ENCODE results near the gene GOLIM4. TPM values are rescaled to one million over a fixed set of nuclear protein-coding genes. Genes with fewer than 3 reads are reported as not detected.

The GOLIM4 gene
- total RNA-seq, 1 experiment from 2014 or later, result 24.6 TPM

DNA sequence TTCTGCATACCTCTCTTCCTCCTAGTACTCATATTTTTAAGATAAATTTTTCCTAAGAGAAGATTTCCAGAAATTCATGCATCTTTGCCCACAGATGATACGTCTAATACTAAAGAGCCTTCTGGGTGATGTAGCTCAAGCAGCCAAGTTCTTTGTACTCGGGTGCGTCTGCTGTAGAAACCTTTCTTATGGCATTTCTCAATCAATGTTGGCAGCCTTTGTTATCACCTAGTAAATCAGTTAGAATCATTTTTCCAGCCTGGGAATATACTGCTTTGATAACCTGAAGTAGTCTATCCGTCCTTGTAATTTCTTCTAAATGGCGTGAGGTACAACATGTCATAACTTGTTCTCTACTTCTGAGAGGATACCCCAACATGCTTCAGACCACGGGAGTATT is 104.5 kb downstream of the GOLIM4 start:
- Histone ChIP-seq H2BK15ac (ENCODE audit: low read depth, low read length) (no peak overlapping the region), H4K91ac (ENCODE audit: insufficient read length, low read depth, low read length) (no peak overlapping the region), H4K20me1 (ENCODE audit: control insufficient read depth, insufficient read depth, insufficient read length) (no peaks in the 10 kb centered on the region), H2BK5ac (ENCODE audit: insufficient read length, low read length) (no peak overlapping the region), H2AFZ (ENCODE audit: low read length) (no peak overlapping the region), H3K56ac (ENCODE audit: insufficient read length, low read depth, low read length) (no peak overlapping the region), H3K9me3 (ENCODE audit: control insufficient read depth, low read depth, low read length) (no peaks in the 10 kb centered on the region), H3K79me2 (ENCODE audit: insufficient read depth, low read length) (no peaks in the 10 kb centered on the region), H3K79me1 (ENCODE audit: insufficient read depth, low read depth, low read length, poor library complexity, severe bottlenecking) (no peaks in the 10 kb centered on the region), H3K23me2 (ENCODE audit: insufficient read length, low read depth, low read length, poor library complexity, severe bottlenecking) (no peaks in the 10 kb centered on the region), H4K8ac (replicated peaks; ENCODE audit: insufficient read length, low read depth, low read length) (no peak overlapping the region), H2BK20ac (ENCODE audit: low read depth, low read length, poor library complexity, severe bottlenecking) (no peak overlapping the region), H3K27me3 (ENCODE audit: insufficient read depth, low read length) (no peaks in the 10 kb centered on the region), H2BK12ac (ENCODE audit: insufficient read length, low read depth, low read length) (no peak overlapping the region), H2BK120ac (ENCODE audit: low read depth, low read length, poor library complexity, severe bottlenecking) (no peak overlapping the region), H3K27ac (ENCODE audit: insufficient read length, low read depth, low read length) (no peak overlapping the region), H4K5ac (ENCODE audit: insufficient read length, low read depth, low read length) (no peak overlapping the region), H3K23ac (ENCODE audit: insufficient read length, low read depth, low read length) (no peak overlapping the region), H3K4me1 (ENCODE audit: insufficient read depth, low read length) (no peaks in the 10 kb centered on the region), H3T11ph (ENCODE audit: low read length) (no peak overlapping the region), H3K4me2 (ENCODE audit: insufficient read depth, insufficient read length, low read length) (no peak overlapping the region), H3K18ac (ENCODE audit: insufficient read length, low read depth, low read length) (no peak overlapping the region), H3K9ac (ENCODE audit: extremely low read depth, insufficient read length, low read length) (no peak overlapping the region), H3K4ac (ENCODE audit: low read depth, low read length) (no peak overlapping the region), H3K14ac (ENCODE audit: insufficient read depth, low read length) (no peak overlapping the region), H2AK5ac (ENCODE audit: insufficient read length, low read length) (no peak overlapping the region)
- no peaks in the 10 kb centered on the region for H3K36me3 Mint-ChIP-seq (ENCODE audit: insufficient read depth in 1 of 3, low read depth in 3 of 3)
- H3K4me3 Mint-ChIP-seq, result no peak overlapping the region
- WGBS (ENCODE audit: extremely low coverage, insufficient read length, low lambda C conversion rate), result no CpG with 5 or more reads among the region's 6 CpGs
- no peaks in the 10 kb centered on the region for H3K27me3 Mint-ChIP-seq (ENCODE audit: low read depth)
- DNase-seq, result no peak
- H3K27ac Mint-ChIP-seq, result no peak overlapping the region
- TF ChIP-seq, protein P1, sequence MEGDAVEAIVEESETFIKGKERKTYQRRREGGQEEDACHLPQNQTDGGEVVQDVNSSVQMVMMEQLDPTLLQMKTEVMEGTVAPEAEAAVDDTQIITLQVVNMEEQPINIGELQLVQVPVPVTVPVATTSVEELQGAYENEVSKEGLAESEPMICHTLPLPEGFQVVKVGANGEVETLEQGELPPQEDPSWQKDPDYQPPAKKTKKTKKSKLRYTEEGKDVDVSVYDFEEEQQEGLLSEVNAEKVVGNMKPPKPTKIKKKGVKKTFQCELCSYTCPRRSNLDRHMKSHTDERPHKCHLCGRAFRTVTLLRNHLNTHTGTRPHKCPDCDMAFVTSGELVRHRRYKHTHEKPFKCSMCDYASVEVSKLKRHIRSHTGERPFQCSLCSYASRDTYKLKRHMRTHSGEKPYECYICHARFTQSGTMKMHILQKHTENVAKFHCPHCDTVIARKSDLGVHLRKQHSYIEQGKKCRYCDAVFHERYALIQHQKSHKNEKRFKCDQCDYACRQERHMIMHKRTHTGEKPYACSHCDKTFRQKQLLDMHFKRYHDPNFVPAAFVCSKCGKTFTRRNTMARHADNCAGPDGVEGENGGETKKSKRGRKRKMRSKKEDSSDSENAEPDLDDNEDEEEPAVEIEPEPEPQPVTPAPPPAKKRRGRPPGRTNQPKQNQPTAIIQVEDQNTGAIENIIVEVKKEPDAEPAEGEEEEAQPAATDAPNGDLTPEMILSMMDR (conservative IDR thresholded peaks at IDR 0.05), result no peak
- H3K9me3 Mint-ChIP-seq, result no peaks in the 10 kb centered on the region
- no peaks in the 10 kb centered on the region for H3K4me1 Mint-ChIP-seq
